H1 (cell line): ENCODE measurements around the gene COBLL1. TPM values are rescaled to one million over a fixed set of nuclear protein-coding genes. Genes with fewer than 3 reads are reported as not detected.
"Not testable (repeated sequence)": the region's sequence is repeated elsewhere in the genome, so short reads cannot be mapped to it uniquely, and the experiment has no call there.

Experiments used
- CTCF ChIA-PET: fragments of 300-600 bp; sonication (Branson Sonifier 250); formaldehyde crosslinking; loops from one replicate; lab custom pipeline; 2021; ENCODE audit not compliant: partially characterized antibody; lab: Charles Lee
- POLR2A ChIA-PET: fragments of 300-600 bp; sonication (Branson Sonifier 250); formaldehyde crosslinking; loops from one replicate; lab custom pipeline; 2021; ENCODE audit warnings: inconsistent platforms; ENCODE audit not compliant: partially characterized antibody; lab: Charles Lee
- DNase-seq, 2 experiments: peaks; one replicate each; pipeline versions ENCODE4 v3.0.0 to v3.0.0-alpha.2; 2010 to 2022; ENCODE audit warnings: low spot score in 2 of 2, low read depth in 1 of 2, mixed read lengths in 1 of 2
- FAIRE-seq: peaks from 2 replicates; lab custom pipeline; 2011; peaks lifted over from hg19 to GRCh38; lab: Jason Lieb, UNC
- H2AFZ ChIP-seq: 2 replicates; pipeline ENCODE4 v1.8.1; 2012; ENCODE audit warnings: low read length, inconsistent platforms
- H2AK5ac ChIP-seq: 2 replicates; pipeline ENCODE4 v1.6.1; 2013; ENCODE audit warnings: low read depth, low read length
- H2BK120ac ChIP-seq: replicated peaks from 2 replicates; pipeline ENCODE3; 2013; ENCODE audit warnings: low read depth, low read length, inconsistent platforms
- H2BK12ac ChIP-seq: 2 replicates; pipeline ENCODE4 v1.6.1; 2013; ENCODE audit warnings: low read depth, low read length
- H2BK15ac ChIP-seq: 2 replicates; pipeline ENCODE4 v1.6.1; 2013; ENCODE audit warnings: low read length
- H2BK20ac ChIP-seq: 2 replicates; pipeline ENCODE4 v1.6.1; 2013; ENCODE audit warnings: low read length
- H2BK5ac ChIP-seq: 2 replicates; pipeline ENCODE4 v1.6.1; 2013; ENCODE audit warnings: low read depth, low read length
- H3K14ac ChIP-seq: 2 replicates; pipeline ENCODE4 v1.6.1; 2013; ENCODE audit warnings: inconsistent platforms; ENCODE audit not compliant: insufficient read length
- H3K18ac ChIP-seq: 2 replicates; pipeline ENCODE4 v1.6.1; 2013; ENCODE audit warnings: low read length; ENCODE audit errors: extremely low read depth
- H3K23ac ChIP-seq: 2 replicates; pipeline ENCODE4 v1.6.1; 2013; ENCODE audit warnings: inconsistent platforms; ENCODE audit not compliant: insufficient read length
- H3K23me2 ChIP-seq: 2 replicates; pipeline ENCODE4 v1.6.1; 2013; ENCODE audit warnings: low read depth, low read length
- H3K27ac ChIP-seq: 2 replicates; pipeline ENCODE4 v1.6.1; 2011; ENCODE audit warnings: low read depth, low read length, inconsistent platforms
- H3K27me3 ChIP-seq, 4 experiments: replicated peaks in 1 of 4; 1 replicate in 1 of 4; 2 replicates in 3 of 4; pipeline versions ENCODE4 v1.6.1 to v1.8.1; 2011 to 2013; ENCODE audit warnings: low read length in 3 of 4, mild to moderate bottlenecking in 3 of 4, inconsistent platforms in 2 of 4, mixed read lengths in 2 of 4, moderate library complexity in 1 of 4; ENCODE audit not compliant: control insufficient read depth in 3 of 4, insufficient read depth in 3 of 4; ENCODE audit errors: extremely low read depth in 1 of 4
- H3K36me3 ChIP-seq, 4 experiments: 2 replicates each; pipeline versions ENCODE4 v1.6.1 to v1.8.1; 2011 to 2013; ENCODE audit warnings: mild to moderate bottlenecking in 4 of 4, low read length in 3 of 4, moderate library complexity in 2 of 4, control low read depth in 1 of 4, inconsistent platforms in 1 of 4; ENCODE audit not compliant: insufficient read depth in 4 of 4, control insufficient read depth in 2 of 4
- H3K4ac ChIP-seq: replicated peaks from 2 replicates; pipeline ENCODE3; 2013; ENCODE audit warnings: low read length, low read depth, mixed read lengths, inconsistent platforms; ENCODE audit not compliant: insufficient read length
- H3K4me1 ChIP-seq, 4 experiments: replicated peaks in 1 of 4; 1 replicate in 1 of 4; 2 replicates in 3 of 4; pipeline versions ENCODE4 v1.6.1 to v1.8.1; 2011 to 2013; ENCODE audit warnings: low read length in 3 of 4, inconsistent platforms in 2 of 4, mixed read lengths in 1 of 4; ENCODE audit not compliant: insufficient read depth in 4 of 4, control insufficient read depth in 3 of 4
- H3K4me2 ChIP-seq, 2 experiments: 2 replicates each; pipeline versions ENCODE4 v1.6.1 to v1.8.1; 2011 to 2013; ENCODE audit warnings: low read depth in 2 of 2, low read length in 2 of 2, control low read depth in 1 of 2, inconsistent platforms in 1 of 2, mild to moderate bottlenecking in 1 of 2; ENCODE audit not compliant: insufficient read depth in 1 of 2
- H3K4me3 ChIP-seq, 4 experiments: fragments of 200-600, 300-600 bp in 1 of 4; sonication (generic), shearing (Covaris generic), sonication (Bioruptor Twin) in 1 of 4; 2 replicates each; pipeline versions ENCODE4 v1.5.1 to v1.8.1; 2011 to 2016; ENCODE audit warnings: low read length in 4 of 4, low read depth in 3 of 4, control low read depth in 2 of 4, inconsistent platforms in 2 of 4, mild to moderate bottlenecking in 2 of 4, mixed read lengths in 1 of 4, moderate library complexity in 1 of 4; ENCODE audit not compliant: insufficient read depth in 2 of 4; ENCODE audit errors: extremely low read depth in 1 of 4
- H3K56ac ChIP-seq: replicated peaks from 2 replicates; pipeline ENCODE3; 2013; ENCODE audit warnings: low read depth, mild to moderate bottlenecking, mixed read lengths, low read length, inconsistent platforms; ENCODE audit not compliant: insufficient read length
- H3K79me1 ChIP-seq: 2 replicates; pipeline ENCODE4 v1.6.1; 2013; ENCODE audit warnings: low read depth, low read length, control low read depth
- H3K79me2 ChIP-seq, 2 experiments: 2 replicates each; pipeline versions ENCODE4 v1.6.1 to v1.8.1; 2012 to 2013; ENCODE audit warnings: low read length in 2 of 2, mild to moderate bottlenecking in 2 of 2, inconsistent platforms in 1 of 2; ENCODE audit not compliant: insufficient read depth in 2 of 2, control insufficient read depth in 1 of 2
- H3K9ac ChIP-seq, 4 experiments: replicated peaks in 1 of 4; 1 replicate in 1 of 4; 2 replicates in 3 of 4; pipeline versions ENCODE4 v1.6.1 to v1.8.1; 2011 to 2013; ENCODE audit warnings: low read depth in 3 of 4, low read length in 3 of 4, control low read depth in 2 of 4, mild to moderate bottlenecking in 2 of 4, moderate library complexity in 2 of 4, inconsistent platforms in 1 of 4; ENCODE audit errors: extremely low read depth in 1 of 4
- H3K9me3 ChIP-seq, 2 experiments: 2 replicates each; pipeline versions ENCODE4 v1.6.1 to v1.8.1; 2012 to 2013; ENCODE audit warnings: mild to moderate bottlenecking in 2 of 2, moderate library complexity in 2 of 2, control low read depth in 1 of 2, inconsistent platforms in 1 of 2, low read depth in 1 of 2, low read length in 1 of 2, mixed read lengths in 1 of 2; ENCODE audit not compliant: insufficient read depth in 2 of 2
- H4K20me1 ChIP-seq, 2 experiments: replicated peaks in 1 of 2; 2 replicates each; pipeline versions ENCODE3 to v1.8.1; 2011 to 2013; ENCODE audit warnings: inconsistent platforms in 2 of 2, low read length in 2 of 2, mild to moderate bottlenecking in 1 of 2; ENCODE audit not compliant: insufficient read depth in 2 of 2, control insufficient read depth in 1 of 2
- H4K5ac ChIP-seq: 2 replicates; pipeline ENCODE4 v1.6.1; 2013; ENCODE audit warnings: low read length, low read depth, mixed read lengths, inconsistent platforms; ENCODE audit not compliant: insufficient read length
- H4K8ac ChIP-seq: 2 replicates; pipeline ENCODE4 v1.8.0; 2013; ENCODE audit warnings: mild to moderate bottlenecking, moderate library complexity, low read length, inconsistent platforms; ENCODE audit not compliant: insufficient read depth; ENCODE audit errors: extremely low read depth
- H4K91ac ChIP-seq: replicated peaks from 2 replicates; pipeline ENCODE3; 2013; ENCODE audit warnings: low read length, mixed read lengths, inconsistent platforms; ENCODE audit not compliant: insufficient read length
- WGBS, 2 experiments: shearing (Covaris generic) in 1 of 2; methylation state at CpG; one replicate each; pipeline versions ENCODE4 v1.1.6 to v1.1.7; 2013 to 2015; ENCODE audit warnings: low lambda C conversion rate in 2 of 2, mixed read lengths in 2 of 2, inconsistent platforms in 1 of 2, low coverage in 1 of 2, missing lambda C conversion rate in 1 of 2; ENCODE audit not compliant: insufficient replicate concordance in 2 of 2, insufficient coverage in 1 of 2, insufficient read length in 1 of 2; ENCODE audit errors: extremely low coverage in 1 of 2, missing lambda C conversion rate in 1 of 2; 5-methylcytosine and 5-hydroxymethylcytosine counted together
- polyA plus RNA-seq, 7 experiments: library from polyadenylated mRNA; depleted of rRNA in 3 of 7; stranded (reverse) in 5 of 7; unstranded in 2 of 7; fragments of >200 nt in 5 of 7; fragments of 200-250 nt in 2 of 7; gene quantifications; 1 replicate in 5 of 7; 2 replicates in 1 of 7; 4 replicates in 1 of 7; pipeline versions ENCODE4 v1.2.1 to v1.2.3, GENCODE V29; 2011 to 2013; ENCODE audit warnings: missing spikeins in 2 of 7, mixed read lengths in 2 of 7
- total RNA-seq: library from RNA; stranded (reverse); fragmentation: NEBNext Ultra II Directional; extraction: Animal tissue kit (Norgen Biotek cat#: 25700); gene quantifications from 2 replicates; pipeline ENCODE4 v1.2.1, GENCODE V29; 2021

The COBLL1 gene
- total and polyA plus RNA-seq, 2 of the 8 experiments (the other 6 are each of a cell fraction or from before 2014, with no cell fraction given) = 2.2 to 6.2 TPM

- H3K9me3 ChIP-seq, H3K14ac ChIP-seq, POLR2A ChIA-PET, FAIRE-seq, H2BK20ac ChIP-seq, H2AFZ ChIP-seq, H4K20me1 ChIP-seq, H2BK120ac ChIP-seq, H3K27ac ChIP-seq, H3K9ac ChIP-seq, H2BK15ac ChIP-seq, H3K4me3 ChIP-seq, H2AK5ac ChIP-seq, DNase-seq, H3K27me3 ChIP-seq, H4K5ac ChIP-seq, H3K79me2 ChIP-seq, H2BK5ac ChIP-seq, H3K4me1 ChIP-seq, H3K18ac ChIP-seq, H3K23ac ChIP-seq, CTCF ChIA-PET, H2BK12ac ChIP-seq, H3K56ac ChIP-seq, H4K91ac ChIP-seq, H3K23me2 ChIP-seq, H4K8ac ChIP-seq, H3K4me2 ChIP-seq, H3K4ac ChIP-seq, H3K79me1 ChIP-seq, H3K36me3 ChIP-seq: not testable (repeated sequence)
- 92% methylated on average over 10 of the region's 10 CpGs; no CpG with 5 or more reads in 1 of the 2 experiments for WGBS, 2 experiments
Measured at GRCh38 chr2:164710252-164710836, 131.3 kb downstream of the COBLL1 start.
